Esophagus muscularis mucosa (tissue), 3 donors: ENCODE data around the gene MRGPRX1.

ENCODE experiments used
- CTCF ChIP-seq, 3 experiments: fragments of 200-600 bp in 2 of 3; fragments of 450-650 bp in 1 of 3; sonication (generic) in 2 of 3; IDR thresholded peaks; one replicate each; pipeline ENCODE4 v1.5.1; 2017 to 2019; ENCODE audit warnings: antibody characterized with exemption in 3 of 3, mild to moderate bottlenecking in 2 of 3, moderate library complexity in 1 of 3
- EP300 ChIP-seq: sonication (generic); formaldehyde crosslinking; IDR thresholded peaks from one replicate; pipeline ENCODE4 v1.6.1; 2017; ENCODE audit warnings: antibody characterized with exemption

- no peak for TF ChIP-seq CTCF (IDR thresholded peaks at IDR 0.05)
- no peak for TF ChIP-seq EP300
Observed at GRCh38 chr11:18907391-18907790, 31.8 kb downstream of the MRGPRX1 start.
